Mucosa of stomach (tissue), 1 donor: ENCODE measurements around the gene CLNS1A.

Experiments
- H3K27me3 ChIP-seq: one replicate; pipeline ENCODE4 v1.7.0; 2013; ENCODE audit warnings: mild to moderate bottlenecking, low read length; ENCODE audit not compliant: control insufficient read depth, insufficient read depth
- H3K36me3 ChIP-seq: one replicate; pipeline ENCODE4 v1.7.0; 2013; ENCODE audit warnings: low read length; ENCODE audit not compliant: control insufficient read depth, insufficient read depth
- H3K4me1 ChIP-seq: one replicate; pipeline ENCODE4 v1.7.0; 2013; ENCODE audit warnings: mild to moderate bottlenecking, low read length; ENCODE audit not compliant: control insufficient read depth, insufficient read depth
- H3K4me3 ChIP-seq: one replicate; pipeline ENCODE4 v1.7.0; 2013; ENCODE audit warnings: low read length
- H3K9ac ChIP-seq: one replicate; pipeline ENCODE4 v1.7.0; 2013; ENCODE audit warnings: mild to moderate bottlenecking, low read length, moderate library complexity
- H3K9me3 ChIP-seq: one replicate; pipeline ENCODE4 v1.7.0; 2013; ENCODE audit warnings: mild to moderate bottlenecking, low read length, moderate library complexity; ENCODE audit not compliant: control insufficient read depth
- donor health status: Pancreatic carcinoma.

Gene CLNS1A

DNA sequence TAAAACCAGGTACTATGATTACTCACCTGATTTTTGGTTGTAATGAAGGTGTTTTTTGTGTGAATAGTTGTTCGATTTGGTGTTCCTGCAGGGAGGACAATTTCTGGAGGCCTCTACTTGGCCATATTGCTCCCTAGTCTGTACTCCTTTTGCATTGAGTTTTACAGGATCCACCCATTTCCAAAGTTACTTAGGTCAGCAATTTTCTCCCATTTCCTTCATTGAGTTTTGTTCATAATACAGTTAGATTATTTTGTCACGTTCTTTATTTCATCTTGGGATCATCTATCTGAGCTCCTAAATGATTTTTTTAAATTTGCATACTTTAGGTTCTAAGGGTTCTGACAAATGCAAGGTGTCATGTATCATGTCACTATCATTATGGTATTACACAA, 67.9 kb downstream of the CLNS1A start:
- Histone ChIP-seq H3K4me1 (peaks cover 8% of the 10 kb centered on the region), H3K36me3 (no peaks in the 10 kb centered on the region), H3K27me3 (no peaks in the 10 kb centered on the region), H3K9ac (no peak overlapping the region), H3K9me3 (no peaks in the 10 kb centered on the region), H3K4me3 (no peak overlapping the region)

DNA sequence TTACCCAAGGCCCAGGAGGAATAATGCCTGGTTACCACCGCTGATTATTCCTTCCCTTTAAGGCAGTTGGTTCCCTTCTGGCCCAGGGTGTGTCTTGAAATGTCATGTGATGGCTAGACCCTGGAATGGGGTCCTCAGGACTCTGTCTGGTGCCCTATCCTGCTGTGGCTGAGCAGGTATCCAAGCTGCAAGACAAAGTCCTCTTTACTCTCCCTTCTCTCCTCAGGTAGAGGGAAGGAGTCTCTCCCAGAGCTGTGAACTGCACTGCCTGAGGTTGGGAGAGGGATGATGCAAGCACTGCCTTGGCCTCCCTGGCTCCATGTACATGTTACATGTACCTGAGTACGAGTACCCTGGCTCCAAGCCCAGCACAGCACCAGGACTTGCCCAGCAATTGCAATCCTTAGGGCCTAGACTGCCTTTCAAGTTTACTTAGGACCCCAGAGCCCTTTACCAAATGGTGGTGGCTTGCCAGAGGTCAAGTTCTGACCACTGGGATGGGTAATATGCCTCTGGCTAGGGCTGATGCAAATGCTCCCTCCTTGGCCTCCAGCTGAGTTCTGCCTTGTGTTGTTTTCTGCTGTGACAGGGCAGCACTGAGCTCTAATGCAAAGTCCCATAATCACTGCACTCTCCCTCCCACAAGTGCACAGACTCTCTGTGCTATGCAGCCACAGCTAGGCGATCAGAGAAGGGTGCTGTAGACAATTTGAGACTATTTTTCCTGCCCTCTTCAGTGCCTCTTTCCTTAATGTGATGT, 68.5 kb downstream of the CLNS1A start:
- H3K27me3 ChIP-seq = no peaks in the 10 kb centered on the region
- H3K36me3 ChIP-seq = no peaks in the 10 kb centered on the region
- no peaks in the 10 kb centered on the region for H3K9me3 ChIP-seq
- no peak overlapping the region for H3K4me3 ChIP-seq
- H3K4me1 ChIP-seq = peaks cover 8% of the 10 kb centered on the region
- H3K9ac ChIP-seq = no peak overlapping the region

DNA sequence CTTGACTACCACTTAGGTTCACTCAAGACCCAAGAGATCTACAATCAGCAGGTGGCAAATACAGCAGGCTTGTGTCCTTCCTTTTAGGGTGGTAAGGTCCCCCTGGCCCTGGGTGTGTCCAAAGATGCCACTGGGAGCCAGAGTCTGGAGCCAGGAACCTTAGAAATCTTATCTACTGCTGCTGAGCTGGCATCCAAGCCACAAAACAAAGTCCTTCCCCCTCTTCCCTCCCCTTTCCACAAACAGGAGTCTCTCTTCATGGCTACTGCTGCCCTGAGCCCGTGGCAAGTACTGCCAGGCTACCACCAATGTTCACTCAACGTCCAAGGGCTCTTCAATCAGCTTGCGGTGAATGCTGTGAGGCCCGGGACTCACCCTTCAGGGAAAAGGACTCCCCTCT, 69.3 kb downstream of the CLNS1A start:
- Histone ChIP-seq H3K9ac (no peak overlapping the region), H3K9me3 (no peaks in the 10 kb centered on the region), H3K27me3 (no peaks in the 10 kb centered on the region), H3K36me3 (no peaks in the 10 kb centered on the region), H3K4me3 (no peak overlapping the region), H3K4me1 (peaks cover 8% of the 10 kb centered on the region)
